ENCODE data around the gene FRK. TPM values are rescaled to one million over a fixed set of nuclear protein-coding genes. Genes with fewer than 3 reads are reported as not detected.
"Not testable (repeated sequence)": the region's sequence is repeated elsewhere in the genome, so short reads cannot be mapped to it uniquely, and the experiment has no call there.

The FRK gene
- total RNA-seq, 1 experiment from 2014 or later: 0.82 TPM

DNA sequence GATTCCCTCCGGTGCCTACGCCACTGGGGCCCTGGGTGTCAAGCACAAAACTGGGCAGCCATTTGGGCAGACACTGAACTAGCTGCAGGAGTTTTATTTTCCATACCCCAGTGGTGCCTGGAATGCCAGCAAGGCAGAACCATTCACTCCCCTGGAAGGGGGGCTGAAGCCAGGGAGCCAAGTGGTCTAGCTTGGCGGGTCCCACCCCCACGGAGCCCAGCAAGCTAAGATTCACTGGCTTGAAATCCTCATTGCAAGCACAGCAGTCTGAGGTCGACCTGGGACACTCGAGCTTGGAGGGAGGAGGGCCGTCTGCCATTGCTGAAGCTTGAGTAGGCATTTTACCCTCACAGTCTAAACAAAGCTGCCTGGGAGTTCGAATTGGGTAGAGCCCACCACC lies 125.3 kb downstream of the FRK start:
- DNase-seq (ENCODE audit: unreplicated experiment): no peak
- TF ChIP-seq, protein P1, sequence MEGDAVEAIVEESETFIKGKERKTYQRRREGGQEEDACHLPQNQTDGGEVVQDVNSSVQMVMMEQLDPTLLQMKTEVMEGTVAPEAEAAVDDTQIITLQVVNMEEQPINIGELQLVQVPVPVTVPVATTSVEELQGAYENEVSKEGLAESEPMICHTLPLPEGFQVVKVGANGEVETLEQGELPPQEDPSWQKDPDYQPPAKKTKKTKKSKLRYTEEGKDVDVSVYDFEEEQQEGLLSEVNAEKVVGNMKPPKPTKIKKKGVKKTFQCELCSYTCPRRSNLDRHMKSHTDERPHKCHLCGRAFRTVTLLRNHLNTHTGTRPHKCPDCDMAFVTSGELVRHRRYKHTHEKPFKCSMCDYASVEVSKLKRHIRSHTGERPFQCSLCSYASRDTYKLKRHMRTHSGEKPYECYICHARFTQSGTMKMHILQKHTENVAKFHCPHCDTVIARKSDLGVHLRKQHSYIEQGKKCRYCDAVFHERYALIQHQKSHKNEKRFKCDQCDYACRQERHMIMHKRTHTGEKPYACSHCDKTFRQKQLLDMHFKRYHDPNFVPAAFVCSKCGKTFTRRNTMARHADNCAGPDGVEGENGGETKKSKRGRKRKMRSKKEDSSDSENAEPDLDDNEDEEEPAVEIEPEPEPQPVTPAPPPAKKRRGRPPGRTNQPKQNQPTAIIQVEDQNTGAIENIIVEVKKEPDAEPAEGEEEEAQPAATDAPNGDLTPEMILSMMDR (IDR thresholded peaks at IDR 0.05; ENCODE audit: unreplicated experiment): no peak
- intact Hi-C loops (cut with micrococcal nuclease): no loop called here
- ChIA-PET CTCF (interaction anchor here (0.5 to 1.6 kb wide), 3 partner anchors 39 to 412 kb away, joined by 3 to 4 read pairs (median 3); no protein-coding TSS in a partner anchor), POLR2A (no interaction called here)
- no peak overlapping the region for H3K4me3 Mint-ChIP-seq (ENCODE audit: unreplicated experiment)
- peaks cover 9% of the 10 kb centered on the region for H3K9me3 Mint-ChIP-seq (ENCODE audit: unreplicated experiment)
- no peaks in the 10 kb centered on the region for H3K4me1 Mint-ChIP-seq (ENCODE audit: insufficient read depth, unreplicated experiment)
- peaks cover 7% of the 10 kb centered on the region for H3K36me3 Mint-ChIP-seq (ENCODE audit: insufficient read depth, unreplicated experiment)
- no peaks in the 10 kb centered on the region for H3K27me3 Mint-ChIP-seq (ENCODE audit: insufficient read depth, unreplicated experiment)
- H3K27ac Mint-ChIP-seq (ENCODE audit: low read depth, unreplicated experiment): no peak overlapping the region
- BruUV-seq (replicated peaks): no TSS peak

DNA sequence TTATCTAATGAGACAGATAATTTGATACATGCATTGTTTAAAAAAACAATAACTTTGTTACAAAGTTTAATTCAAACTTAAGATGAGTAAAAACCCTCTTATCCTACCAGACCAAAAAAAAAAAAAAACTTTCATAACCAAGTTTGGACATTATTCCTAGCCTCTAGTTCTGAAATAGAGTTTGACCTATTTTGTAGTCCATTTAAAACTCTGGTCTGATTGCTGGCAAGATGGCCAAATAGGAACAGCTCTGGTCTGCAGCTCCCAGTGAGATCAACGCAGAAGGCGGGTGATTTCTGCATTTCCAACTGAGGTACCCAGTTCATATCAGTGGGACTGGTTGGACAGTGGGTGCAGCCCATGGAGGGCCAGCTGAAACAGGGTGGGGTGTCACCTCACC lies 125.9 kb downstream of the FRK start:
- POLR2A ChIA-PET: no interaction called here
- CTCF ChIA-PET: interaction anchor here (0.5 to 1.6 kb wide), 3 partner anchors 38 to 412 kb away, joined by 3 to 4 read pairs (median 3); no protein-coding TSS in a partner anchor
- DNase-seq (ENCODE audit: unreplicated experiment): no peak

DNA sequence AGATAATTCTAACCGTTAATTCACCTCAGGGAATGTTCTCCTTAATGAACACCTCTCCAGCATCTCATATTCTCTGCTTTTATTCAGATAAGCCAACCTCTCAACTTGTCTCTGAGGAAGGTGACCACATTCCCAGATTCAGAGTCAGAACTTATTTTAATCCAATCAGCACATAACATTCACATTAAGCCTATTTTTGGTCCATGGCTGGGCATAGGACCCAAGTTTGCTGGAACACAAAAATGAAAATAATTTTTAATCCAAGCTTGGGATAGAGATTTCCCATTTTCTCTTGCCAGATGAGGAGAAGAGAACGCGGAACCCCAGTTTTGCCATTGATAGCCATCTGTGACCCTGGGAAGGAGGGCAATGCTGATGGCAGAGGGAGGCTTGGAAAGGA lies 126.5 kb downstream of the FRK start:
- H3K4me1 Mint-ChIP-seq (ENCODE audit: insufficient read depth, unreplicated experiment): no peaks in the 10 kb centered on the region
- no TSS peak for BruUV-seq (replicated peaks)
- peaks cover under 1% of the 10 kb centered on the region for H3K9me3 Mint-ChIP-seq (ENCODE audit: unreplicated experiment)
- DNase-seq (ENCODE audit: unreplicated experiment): no peak
- intact Hi-C loops (cut with micrococcal nuclease): no loop called here
- no peak overlapping the region for H3K27ac Mint-ChIP-seq (ENCODE audit: low read depth, unreplicated experiment)
- H3K36me3 Mint-ChIP-seq (ENCODE audit: insufficient read depth, unreplicated experiment): peaks cover 7% of the 10 kb centered on the region
- no peaks in the 10 kb centered on the region for H3K27me3 Mint-ChIP-seq (ENCODE audit: insufficient read depth, unreplicated experiment)
- CTCF ChIA-PET: no interaction called here
- POLR2A ChIA-PET: no interaction called here
- TF ChIP-seq, protein P1 (IDR thresholded peaks at IDR 0.05; ENCODE audit: unreplicated experiment): no peak
- no peak overlapping the region for H3K4me3 Mint-ChIP-seq (ENCODE audit: unreplicated experiment)

More for the DNA sequence above, 125.9 kb downstream of the FRK start:
- H3K4me3 Mint-ChIP-seq (ENCODE audit: unreplicated experiment): no peak overlapping the region
- TF ChIP-seq, protein P1 (IDR thresholded peaks at IDR 0.05; ENCODE audit: unreplicated experiment): no peak
- peaks cover 7% of the 10 kb centered on the region for H3K36me3 Mint-ChIP-seq (ENCODE audit: insufficient read depth, unreplicated experiment)
- no TSS peak for BruUV-seq (replicated peaks)
- H3K9me3 Mint-ChIP-seq (ENCODE audit: unreplicated experiment): peaks cover 7% of the 10 kb centered on the region
- H3K27ac Mint-ChIP-seq (ENCODE audit: low read depth, unreplicated experiment): no peak overlapping the region
- no peaks in the 10 kb centered on the region for H3K27me3 Mint-ChIP-seq (ENCODE audit: insufficient read depth, unreplicated experiment)
- intact Hi-C loops (cut with micrococcal nuclease): no loop called here
- H3K4me1 Mint-ChIP-seq (ENCODE audit: insufficient read depth, unreplicated experiment): no peaks in the 10 kb centered on the region

DNA sequence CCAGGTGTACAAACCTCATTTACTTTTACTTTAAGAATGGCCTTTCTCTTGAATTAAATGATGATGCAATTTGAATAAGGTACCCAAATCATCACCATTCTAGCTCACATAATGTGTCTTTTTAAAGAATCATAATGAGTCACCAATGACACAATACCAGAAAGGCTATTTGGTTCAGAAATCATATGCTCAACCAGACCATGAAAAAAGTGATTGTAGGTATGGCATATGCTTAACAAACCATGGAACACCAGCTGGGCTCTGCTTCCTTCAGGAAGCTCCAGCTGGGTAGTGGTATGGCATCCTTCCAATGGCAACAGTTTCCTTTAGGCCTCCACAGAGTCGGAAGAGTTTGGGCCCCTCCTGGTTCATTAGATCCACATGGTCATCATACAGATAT lies 128.2 kb downstream of the FRK start:
- H3K27ac Mint-ChIP-seq (ENCODE audit: low read depth, unreplicated experiment): no peak overlapping the region
- no peaks in the 10 kb centered on the region for H3K36me3 Mint-ChIP-seq (ENCODE audit: insufficient read depth, unreplicated experiment)
- intact Hi-C loops (cut with micrococcal nuclease): no loop called here
- H3K4me1 Mint-ChIP-seq (ENCODE audit: insufficient read depth, unreplicated experiment): no peaks in the 10 kb centered on the region
- no peak overlapping the region for H3K4me3 Mint-ChIP-seq (ENCODE audit: unreplicated experiment)
- CTCF ChIA-PET: interaction anchor here (1.2 kb wide), 1 partner anchor 36 kb away, joined by 3 read pairs; no protein-coding TSS in a partner anchor
- TF ChIP-seq, protein P1 (IDR thresholded peaks at IDR 0.05; ENCODE audit: unreplicated experiment): no peak
- H3K27me3 Mint-ChIP-seq (ENCODE audit: insufficient read depth, unreplicated experiment): no peaks in the 10 kb centered on the region
- BruUV-seq (replicated peaks): no TSS peak
- POLR2A ChIA-PET: no interaction called here
- no peaks in the 10 kb centered on the region for H3K9me3 Mint-ChIP-seq (ENCODE audit: unreplicated experiment)
- peak; percentile 46 for DNase-seq (ENCODE audit: unreplicated experiment)

DNA sequence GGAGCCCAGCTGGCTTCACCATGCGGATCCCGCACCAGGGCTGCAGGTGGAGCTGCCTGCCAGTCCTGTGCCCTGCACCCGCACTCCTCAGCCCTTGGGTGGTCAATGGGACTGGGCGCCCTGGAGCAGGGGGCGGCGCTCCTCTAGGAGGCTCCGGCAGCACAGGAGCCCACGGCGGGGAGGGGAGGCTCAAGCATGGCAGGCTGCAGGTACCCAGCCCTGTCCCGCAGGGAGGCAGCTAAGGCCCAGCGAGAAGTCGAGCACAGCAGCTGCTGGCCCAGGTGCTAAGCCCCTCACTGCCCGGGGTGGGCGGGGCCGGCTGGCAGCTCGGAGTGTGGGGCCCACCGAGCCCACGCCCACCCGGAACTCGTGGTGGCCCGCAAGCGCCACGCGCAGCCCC lies 132.7 kb downstream of the FRK start:
- intact Hi-C loops (cut with micrococcal nuclease); BruUV-seq (replicated peaks); H3K27me3 Mint-ChIP-seq (ENCODE audit: insufficient read depth, unreplicated experiment); H3K4me1 Mint-ChIP-seq (ENCODE audit: insufficient read depth, unreplicated experiment); H3K4me3 Mint-ChIP-seq (ENCODE audit: unreplicated experiment); DNase-seq (ENCODE audit: unreplicated experiment); POLR2A ChIA-PET; H3K9me3 Mint-ChIP-seq (ENCODE audit: unreplicated experiment); H3K36me3 Mint-ChIP-seq (ENCODE audit: insufficient read depth, unreplicated experiment); H3K27ac Mint-ChIP-seq (ENCODE audit: low read depth, unreplicated experiment): not testable (repeated sequence)
- CTCF ChIA-PET: interaction anchor here (0.7 to 1.3 kb wide), 2 partner anchors 26 to 32 kb away, joined by 4 to 5 read pairs; no protein-coding TSS in a partner anchor
